Testis (tissue), 2 donors: Measurements from ENCODE around the gene HOXB4.

Source experiments
- POLR2A ChIP-seq: fragments of 450-650 bp; IDR thresholded peaks from one replicate; pipeline ENCODE4 v1.6.1; 2017; ENCODE audit warnings: antibody characterized with exemption, mild to moderate bottlenecking, moderate library complexity
- TF ChIP-seq, protein P1 (sequence below), 3 experiments: fragments of 450-650 bp in 2 of 3; fragments of 200-600 bp in 1 of 3; sonication (generic) in 1 of 3; IDR thresholded peaks; one replicate each; pipeline ENCODE4 v1.5.1; 2016 to 2019; ENCODE audit warnings: antibody characterized with exemption in 3 of 3, mild to moderate bottlenecking in 2 of 3, moderate library complexity in 1 of 3

DNA sequence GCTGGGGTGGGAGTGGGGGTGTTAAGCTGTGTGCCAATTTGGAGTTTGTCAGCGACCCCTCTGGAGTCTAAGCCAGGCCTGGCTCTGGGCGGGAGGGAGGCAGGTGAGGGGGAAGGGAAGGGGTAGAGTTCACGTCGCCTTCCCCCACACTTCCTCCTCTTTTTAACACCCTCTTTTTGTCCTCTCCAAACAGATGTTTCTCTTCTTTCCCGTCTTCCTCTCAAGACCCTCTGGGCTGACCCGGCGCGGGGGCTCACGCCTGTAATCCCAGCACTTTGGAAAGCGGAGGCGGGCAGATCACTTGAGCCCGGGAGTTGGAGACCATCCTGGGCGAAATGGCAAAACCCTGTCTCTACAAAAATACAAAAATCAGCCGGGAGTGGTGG, 50.6 kb downstream of the HOXB4 start:
- TF ChIP-seq, protein P1, sequence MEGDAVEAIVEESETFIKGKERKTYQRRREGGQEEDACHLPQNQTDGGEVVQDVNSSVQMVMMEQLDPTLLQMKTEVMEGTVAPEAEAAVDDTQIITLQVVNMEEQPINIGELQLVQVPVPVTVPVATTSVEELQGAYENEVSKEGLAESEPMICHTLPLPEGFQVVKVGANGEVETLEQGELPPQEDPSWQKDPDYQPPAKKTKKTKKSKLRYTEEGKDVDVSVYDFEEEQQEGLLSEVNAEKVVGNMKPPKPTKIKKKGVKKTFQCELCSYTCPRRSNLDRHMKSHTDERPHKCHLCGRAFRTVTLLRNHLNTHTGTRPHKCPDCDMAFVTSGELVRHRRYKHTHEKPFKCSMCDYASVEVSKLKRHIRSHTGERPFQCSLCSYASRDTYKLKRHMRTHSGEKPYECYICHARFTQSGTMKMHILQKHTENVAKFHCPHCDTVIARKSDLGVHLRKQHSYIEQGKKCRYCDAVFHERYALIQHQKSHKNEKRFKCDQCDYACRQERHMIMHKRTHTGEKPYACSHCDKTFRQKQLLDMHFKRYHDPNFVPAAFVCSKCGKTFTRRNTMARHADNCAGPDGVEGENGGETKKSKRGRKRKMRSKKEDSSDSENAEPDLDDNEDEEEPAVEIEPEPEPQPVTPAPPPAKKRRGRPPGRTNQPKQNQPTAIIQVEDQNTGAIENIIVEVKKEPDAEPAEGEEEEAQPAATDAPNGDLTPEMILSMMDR (IDR thresholded peaks at IDR 0.05): no peak
- no peak for TF ChIP-seq POLR2A
